GM19468 (cell line): ENCODE measurements around the gene SNRPD2.
A peak's percentile ranks its signal among the peaks of the same experiment; 100 is the strongest.
"Not testable (repeated sequence)": the region's sequence is repeated elsewhere in the genome, so short reads cannot be mapped to it uniquely, and the experiment has no call there.

ENCODE experiments used
- ATAC-seq: cut with Tn5 transposase; IDR thresholded peaks from one replicate; pipeline ENCODE4 v1.9.1; 2021; ENCODE audit warnings: mild to moderate bottlenecking, moderate library complexity, moderate number of reproducible peaks; ENCODE audit not compliant: unreplicated experiment; ENCODE audit errors: extremely low read depth

The SNRPD2 gene

GRCh38 chr19:45705710-45706415 is 14.1 kb upstream of the SNRPD2 start:
- ATAC-seq, result no peak

- no peak for ATAC-seq
These were observed 13.4 kb upstream of the SNRPD2 start for GRCh38 chr19:45705115-45705514.

- no peak for ATAC-seq
These were observed 9.9 kb upstream of the SNRPD2 start for GRCh38 chr19:45701676-45702075.

GRCh38 chr19:45693106-45693788 is 1.5 kb upstream of the SNRPD2 start:
- no peak for ATAC-seq

GRCh38 chr19:45692187-45693105 is 693 bp upstream of the SNRPD2 start, which contains the start of gene QPCTL:
TSS of gene QPCTL (plus strand) at chr19:45692666. CDS start at chr19:45692704, 38 bp downstream.
- ATAC-seq, result peak; percentile 87

- no peak for ATAC-seq
These were observed 4.2 kb downstream of the SNRPD2 start for GRCh38 chr19:45687599-45687998.

GRCh38 chr19:45685045-45685444 is 6.7 kb downstream of the SNRPD2 start:
- ATAC-seq, result not testable (repeated sequence)

GRCh38 chr19:45682908-45683307 is 8.8 kb downstream of the SNRPD2 start:
- ATAC-seq, result no peak

GRCh38 chr19:45682117-45682516 is 9.6 kb downstream of the SNRPD2 start:
- ATAC-seq, result no peak

- peak; percentile 53 for ATAC-seq
These were observed 10.2 kb downstream of the SNRPD2 start for GRCh38 chr19:45681391-45682015.

- no peak for ATAC-seq
These were observed 14.2 kb downstream of the SNRPD2 start for GRCh38 chr19:45677351-45678230.

GRCh38 chr19:45676851-45677263 is 14.9 kb downstream of the SNRPD2 start:
- ATAC-seq, result no peak

- ATAC-seq, result no peak
These were observed 16.8 kb downstream of the SNRPD2 start for GRCh38 chr19:45674946-45675345.

- ATAC-seq, result no peak
These were observed 20.9 kb downstream of the SNRPD2 start for GRCh38 chr19:45670670-45671453.

GRCh38 chr19:45668342-45668871 is 23.3 kb downstream of the SNRPD2 start:
- ATAC-seq, result no peak

GRCh38 chr19:45667620-45668341 is 24.0 kb downstream of the SNRPD2 start, which contains the start of gene GIPR:
TSS of gene GIPR (plus strand) at chr19:45668221. CDS start at chr19:45669521, 1,300 bp downstream.
- ATAC-seq, result no peak

- ATAC-seq, result no peak
These were observed 27.2 kb downstream of the SNRPD2 start for GRCh38 chr19:45664575-45664974.
